NCI-H2107 (cell line): ENCODE measurements around the gene TMEM26.

ENCODE experiments used
- DNase-seq: peaks from one replicate; lab custom pipeline; 2025; lab: John Stamatoyannopoulos, UW

TMEM26 gene

GRCh38 chr10:61458031-61458430 lies 4.8 kb upstream of the TMEM26 start:
- DNase-seq, result no peak

GRCh38 chr10:61456095-61456789 lies 3.1 kb upstream of the TMEM26 start:
- DNase-seq, result no peak

DNA sequence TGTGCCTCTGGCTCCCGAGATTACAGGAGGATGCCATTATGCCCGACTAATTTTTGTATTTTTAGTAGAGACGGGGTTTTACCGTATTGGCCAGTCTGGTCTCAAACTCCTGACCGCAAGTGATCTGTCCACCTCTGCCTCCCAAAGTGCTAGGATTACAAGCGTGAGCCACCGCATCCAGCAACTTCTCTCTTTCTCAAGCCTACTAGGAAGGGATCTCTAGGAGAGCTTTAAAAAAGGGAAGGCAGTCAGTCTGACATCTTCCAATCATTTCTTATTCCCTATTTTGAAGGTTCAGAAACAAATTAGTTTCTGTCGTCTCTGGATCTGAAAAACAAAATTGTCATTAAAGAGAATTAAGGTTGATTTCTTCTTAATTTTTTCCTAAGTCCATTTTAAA lies 2.5 kb upstream of the TMEM26 start:
- no peak for DNase-seq

DNA sequence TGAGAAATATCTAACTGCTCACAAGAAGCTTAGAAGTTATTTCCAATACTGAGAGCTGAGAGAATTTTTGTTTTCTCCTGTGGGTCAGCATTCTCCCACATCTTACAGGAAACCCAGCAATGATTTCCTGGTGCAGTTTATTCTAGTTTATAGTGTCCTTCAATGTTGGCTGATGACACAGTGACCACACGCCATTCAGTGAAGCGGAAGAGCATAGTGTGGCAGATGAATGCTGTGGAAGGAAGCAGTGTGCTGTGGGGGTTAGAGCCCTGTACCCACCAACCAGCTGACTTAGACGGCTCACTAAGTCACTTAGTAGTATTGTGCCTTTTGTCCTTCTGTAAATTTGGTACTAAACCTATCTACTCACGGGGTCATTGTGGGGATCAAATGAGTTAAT lies 1.4 kb upstream of the TMEM26 start:
- DNase-seq, result no peak

- DNase-seq, result no peak
Measured at GRCh38 chr10:61452151-61452651, 980 bp downstream of the TMEM26 start.

DNA sequence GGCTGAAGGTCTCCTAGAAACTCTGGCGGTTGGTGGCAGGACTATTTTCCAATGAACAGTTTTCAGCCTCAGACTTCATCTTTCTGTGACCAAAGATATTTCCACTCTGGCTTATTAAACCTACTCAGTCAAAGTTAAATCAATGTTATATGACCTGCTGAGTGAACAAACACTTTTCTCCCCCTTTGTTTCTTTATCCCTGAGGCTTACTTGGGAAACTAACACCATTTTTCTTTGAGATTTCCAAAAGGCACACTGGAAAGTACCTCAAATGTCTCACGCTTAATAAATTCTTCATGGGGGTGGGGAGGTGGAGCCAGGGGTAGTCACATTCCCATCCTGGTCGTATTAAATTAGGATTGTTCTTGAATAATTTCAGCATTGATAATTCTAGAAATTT lies 1.8 kb downstream of the TMEM26 start:
- DNase-seq, result no peak

DNA sequence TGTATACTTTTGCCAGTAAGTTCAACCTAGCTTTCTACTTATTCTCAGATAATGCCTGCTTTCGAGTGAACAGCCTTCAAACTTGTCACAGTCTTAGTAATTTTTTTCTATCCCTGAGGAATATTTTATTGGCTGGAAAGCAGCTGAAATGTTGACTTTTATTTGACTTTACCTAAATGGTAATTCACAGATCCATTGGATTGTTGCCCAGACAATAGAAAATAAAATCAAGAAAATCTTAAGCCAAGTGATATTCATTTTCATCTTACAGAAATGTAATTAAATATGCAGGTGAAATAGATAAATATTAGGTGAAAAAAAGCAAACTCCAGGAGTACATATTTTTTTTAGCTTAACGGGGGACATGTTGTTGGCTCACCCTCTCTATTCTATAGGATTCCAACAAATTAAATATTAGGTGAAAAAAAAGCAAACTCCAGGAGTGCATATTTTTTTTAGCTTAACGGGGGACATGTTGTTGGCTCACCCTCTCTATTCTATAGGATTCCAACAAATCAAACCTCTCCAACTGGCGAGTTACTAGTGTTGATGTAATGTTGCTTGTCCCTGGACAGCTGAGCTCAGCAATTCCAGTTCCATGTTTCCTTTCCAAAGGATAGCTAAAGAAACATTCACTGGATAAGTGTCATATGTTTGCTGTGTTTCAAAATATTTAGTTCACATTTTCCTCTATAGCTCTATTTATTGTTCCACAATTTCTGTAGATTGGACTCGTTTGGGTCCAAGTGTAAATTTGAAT lies 4.2 kb downstream of the TMEM26 start:
- DNase-seq, result no peak

DNA sequence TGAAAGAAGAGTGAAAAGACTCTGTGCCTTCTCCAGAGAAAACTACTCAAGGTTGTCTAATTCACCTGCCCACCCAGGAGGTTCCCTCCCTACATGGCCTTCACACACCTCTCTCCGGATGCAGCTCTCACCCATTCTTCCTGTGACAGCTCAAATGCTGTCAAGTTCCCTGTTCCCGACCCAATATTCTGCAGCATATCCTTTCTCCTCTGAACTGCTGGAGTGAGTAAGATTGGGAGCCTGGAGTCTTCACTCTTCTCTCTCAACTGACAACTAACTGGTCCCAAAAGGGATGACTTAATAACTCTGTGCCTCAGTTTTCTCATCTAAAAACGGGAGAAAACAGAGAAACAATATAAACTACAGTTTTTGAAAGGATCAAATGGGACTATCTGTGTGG lies 5.1 kb downstream of the TMEM26 start:
- DNase-seq, result no peak

DNA sequence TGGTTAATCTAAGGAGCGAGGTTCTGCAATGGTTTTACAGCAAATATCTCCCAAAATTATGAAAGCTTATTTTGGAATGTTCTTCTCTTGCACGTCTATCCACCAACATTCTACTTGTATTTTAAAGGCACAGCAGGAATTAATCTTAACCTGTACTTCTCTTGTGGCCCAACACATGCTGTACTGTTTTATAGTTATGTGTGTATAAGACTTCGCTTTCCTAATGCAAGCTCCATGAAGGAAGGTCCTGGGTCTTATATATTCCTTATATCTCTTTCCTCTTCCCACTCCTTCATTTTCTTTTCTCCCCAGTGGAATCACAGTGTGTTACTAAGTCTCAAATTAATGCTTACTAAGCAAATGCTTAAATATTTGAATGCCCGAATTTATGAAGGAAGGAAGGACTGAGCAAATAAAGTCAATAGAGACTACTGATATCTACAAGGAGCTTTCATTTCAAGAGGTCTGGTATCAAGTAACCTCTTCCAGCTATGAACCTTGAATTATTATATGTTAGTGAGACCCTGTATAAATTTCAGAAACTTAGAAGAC lies 14.0 kb downstream of the TMEM26 start:
- no peak for DNase-seq

- no peak for DNase-seq
Measured at GRCh38 chr10:61438141-61438988, 14.8 kb downstream of the TMEM26 start.

DNA sequence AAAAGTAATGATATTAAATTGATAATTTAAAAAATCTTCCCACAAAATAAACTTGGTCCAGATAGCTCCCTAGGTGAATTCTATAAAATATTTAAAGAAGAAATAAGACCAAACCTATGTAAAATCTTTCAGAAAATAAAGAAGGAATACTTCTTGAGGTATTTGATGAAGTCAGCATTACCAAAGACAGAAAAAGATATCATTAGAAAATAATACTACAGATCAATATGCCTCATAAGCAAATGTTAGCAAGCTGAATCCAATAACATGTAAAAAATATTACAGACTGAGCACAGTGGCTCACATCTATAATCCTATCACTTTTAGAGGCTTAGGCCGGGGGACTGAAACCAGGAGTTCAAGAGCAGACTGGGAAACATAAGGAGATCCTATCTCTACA lies 30.0 kb downstream of the TMEM26 start:
- DNase-seq, result no peak

GRCh38 chr10:61417661-61418060 lies 35.5 kb downstream of the TMEM26 start:
- no peak for DNase-seq

DNA sequence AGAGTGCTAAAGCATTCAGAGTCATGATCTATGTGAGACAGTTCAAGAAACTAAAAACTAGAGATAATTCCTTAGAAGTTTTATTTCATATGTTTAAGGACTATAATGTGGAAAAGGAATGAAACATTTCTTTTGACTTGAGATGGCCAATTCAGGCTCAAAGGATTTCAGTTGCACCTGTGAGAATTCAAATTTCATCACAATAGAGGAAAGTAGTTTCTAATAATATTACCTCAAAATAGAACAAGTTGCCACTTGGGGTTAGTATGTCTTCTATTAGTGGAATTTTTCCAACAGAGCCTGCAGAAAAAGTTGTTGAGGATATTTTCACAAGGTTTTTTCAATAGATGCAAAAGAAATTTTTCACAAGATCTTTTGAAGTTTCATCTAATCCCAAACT lies 37.4 kb downstream of the TMEM26 start:
- DNase-seq, result no peak

DNA sequence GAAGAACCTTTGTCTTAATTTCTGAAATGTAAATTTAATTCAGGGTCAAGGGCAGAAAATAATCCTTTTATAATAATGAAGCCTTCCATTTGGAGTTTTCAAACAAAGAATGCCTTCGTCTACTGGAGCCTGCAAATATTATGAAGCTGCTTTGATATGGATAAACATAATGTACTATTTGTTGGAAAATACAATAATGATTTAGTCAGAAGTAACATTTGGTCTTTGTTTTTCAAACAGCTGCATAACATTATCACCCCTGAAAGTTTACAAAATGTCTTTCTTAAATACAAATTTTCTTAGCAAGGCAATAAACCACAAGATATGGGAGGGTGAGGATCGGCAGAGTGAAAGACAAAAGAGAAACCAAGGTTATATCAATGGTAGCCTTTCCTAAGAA lies 41.5 kb downstream of the TMEM26 start:
- DNase-seq, result no peak

GRCh38 chr10:61410353-61411070 lies 42.7 kb downstream of the TMEM26 start:
- DNase-seq, result no peak

- no peak for DNase-seq
Measured at GRCh38 chr10:61409157-61409556, 44.0 kb downstream of the TMEM26 start.

DNA sequence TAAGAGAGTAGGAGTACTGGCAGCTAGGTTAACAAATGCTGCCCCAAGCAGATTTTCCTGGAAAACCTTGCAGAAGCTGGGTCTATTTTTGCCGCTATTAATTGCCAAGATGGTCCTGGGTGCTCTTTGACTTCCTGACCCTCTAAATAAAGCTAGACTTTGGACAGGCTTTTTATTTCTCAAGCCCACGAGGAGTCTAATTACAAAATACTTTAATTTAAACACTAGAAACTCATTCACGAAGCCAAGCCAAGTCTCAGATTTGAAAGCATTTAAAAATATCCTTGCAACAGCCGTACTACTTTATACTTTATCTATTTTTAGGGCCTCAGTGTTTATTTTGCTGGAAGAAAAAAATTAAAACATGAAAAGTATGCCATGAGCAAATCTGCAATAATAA lies 45.1 kb downstream of the TMEM26 start:
- no peak for DNase-seq

GRCh38 chr10:61406736-61407135 lies 46.4 kb downstream of the TMEM26 start:
- DNase-seq, result no peak

GRCh38 chr10:61406242-61406641 lies 46.9 kb downstream of the TMEM26 start:
- DNase-seq, result no peak

DNA sequence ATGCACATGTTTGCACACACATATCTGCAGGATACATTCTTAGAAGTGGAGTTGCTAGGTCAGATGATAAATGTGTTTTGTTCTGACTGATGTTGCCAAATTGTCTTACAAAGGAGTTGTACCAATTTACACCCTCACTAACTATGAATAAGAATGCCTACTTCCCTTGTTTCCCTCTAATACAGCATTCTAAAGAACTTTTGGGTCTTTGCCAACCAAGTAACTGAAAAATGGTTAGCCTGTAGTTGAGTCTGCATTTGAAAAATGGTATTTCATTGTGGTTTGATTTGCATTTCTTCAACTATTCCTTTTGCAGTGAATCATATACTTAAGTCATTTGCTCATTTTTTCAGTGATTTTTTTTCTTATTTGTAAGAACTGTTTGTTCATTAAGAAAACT lies 48.4 kb downstream of the TMEM26 start:
- no peak for DNase-seq

GRCh38 chr10:61400524-61400923 lies 52.7 kb downstream of the TMEM26 start:
- no peak for DNase-seq

GRCh38 chr10:61399406-61399805 lies 53.8 kb downstream of the TMEM26 start:
- no peak for DNase-seq
